ENCODE measurements around the gene BCL6. TPM values are rescaled to one million over a fixed set of nuclear protein-coding genes. Genes with fewer than 3 reads are reported as not detected.

The BCL6 gene
- total RNA-seq, 1 donor from 2014 or later = 8.9 TPM

- Histone ChIP-seq H3K36me3 (ENCODE audit: control insufficient read depth, insufficient read depth, low read length) (no peaks in the 10 kb centered on the region), H3K4me3 (ENCODE audit: low read depth, low read length) (no peak overlapping the region), H3K27me3 (ENCODE audit: control insufficient read depth, insufficient read depth, low read length) (peaks cover 2% of the 10 kb centered on the region)
- no peak for DNase-seq (ENCODE audit: low read depth)
- TF ChIP-seq CTCF (IDR thresholded peaks at IDR 0.05; ENCODE audit: insufficient read depth, low read length, poor library complexity, severe bottlenecking) = no peak
These were observed 40.1 kb downstream of the BCL6 start for GRCh38 chr3:187705164-187705563.

GRCh38 chr3:187702507-187703033 lies 42.7 kb downstream of the BCL6 start, which contains the start of gene RTP2:
Gene RTP2, minus strand, starts transcription at chr3:187702557. Its CDS starts 429 bp downstream, at chr3:187702128.
- no peak for DNase-seq (ENCODE audit: low read depth)
- Histone ChIP-seq H3K4me3 (ENCODE audit: low read depth, low read length) (no peak within 1 kb of the TSS), H3K27me3 (ENCODE audit: control insufficient read depth, insufficient read depth, low read length) (peaks cover 2% of the 10 kb centered on the region), H3K36me3 (ENCODE audit: control insufficient read depth, insufficient read depth, low read length) (no peaks in the 10 kb centered on the region)
- TF ChIP-seq CTCF (IDR thresholded peaks at IDR 0.05; ENCODE audit: insufficient read depth, low read length, poor library complexity, severe bottlenecking) = no peak

GRCh38 chr3:187700249-187700648 lies 45.0 kb downstream of the BCL6 start:
- H3K4me3 ChIP-seq (ENCODE audit: low read depth, low read length) = no peak overlapping the region
- DNase-seq (ENCODE audit: low read depth) = no peak
- H3K36me3 ChIP-seq (ENCODE audit: control insufficient read depth, insufficient read depth, low read length) = no peaks in the 10 kb centered on the region
- H3K27me3 ChIP-seq (ENCODE audit: control insufficient read depth, insufficient read depth, low read length) = peaks cover 5% of the 10 kb centered on the region
- TF ChIP-seq CTCF (IDR thresholded peaks at IDR 0.05; ENCODE audit: insufficient read depth, low read length, poor library complexity, severe bottlenecking) = no peak

- DNase-seq (ENCODE audit: low read depth) = no peak
- Histone ChIP-seq H3K36me3 (ENCODE audit: control insufficient read depth, insufficient read depth, low read length) (no peaks in the 10 kb centered on the region), H3K27me3 (ENCODE audit: control insufficient read depth, insufficient read depth, low read length) (peaks cover 5% of the 10 kb centered on the region), H3K4me3 (ENCODE audit: low read depth, low read length) (no peak overlapping the region)
- TF ChIP-seq CTCF (IDR thresholded peaks at IDR 0.05; ENCODE audit: insufficient read depth, low read length, poor library complexity, severe bottlenecking) = no peak
These were observed 46.5 kb downstream of the BCL6 start for GRCh38 chr3:187698499-187699399.

GRCh38 chr3:187696021-187696420 lies 49.2 kb downstream of the BCL6 start:
- Histone ChIP-seq H3K36me3 (ENCODE audit: control insufficient read depth, insufficient read depth, low read length) (no peaks in the 10 kb centered on the region), H3K27me3 (ENCODE audit: control insufficient read depth, insufficient read depth, low read length) (peaks cover 2% of the 10 kb centered on the region), H3K4me3 (ENCODE audit: low read depth, low read length) (no peak overlapping the region)
- DNase-seq (ENCODE audit: low read depth) = no peak
- no peak for TF ChIP-seq CTCF (IDR thresholded peaks at IDR 0.05; ENCODE audit: insufficient read depth, low read length, poor library complexity, severe bottlenecking)
